ENCODE results near the gene PDE4D. TPM values are rescaled to one million over a fixed set of nuclear protein-coding genes. Genes with fewer than 3 reads are reported as not detected.
"Not testable (repeated sequence)": the region's sequence is repeated elsewhere in the genome, so short reads cannot be mapped to it uniquely, and the experiment has no call there.

PDE4D gene
- polyA plus RNA-seq, 1 donor (not counting 4 experiments of a cell fraction or from before 2014, with no cell fraction given), result 3.6 TPM

GRCh38 chr5:58998544-58998943, 895.0 kb downstream of the PDE4D start:
- no peaks in the 10 kb centered on the region for H3K36me3 ChIP-seq (ENCODE audit: control insufficient read depth in 2 of 2, extremely low read depth in 1 of 2, insufficient read depth in 2 of 2, low read length in 2 of 2)
- H3K27me3 ChIP-seq (ENCODE audit: control insufficient read depth, extremely low read depth, insufficient read depth, low read length), result no peaks in the 10 kb centered on the region
- no peaks in the 10 kb centered on the region for H3K9me3 ChIP-seq (ENCODE audit: control insufficient read depth, low read depth, low read length)
- DNase-seq (ENCODE audit: low read depth, low spot score) (no peak), FAIRE-seq (no peak)
- TF ChIP-seq EZH2 (IDR thresholded peaks at IDR 0.05; ENCODE audit: low read length) (no peak), CTCF (optimal IDR thresholded peaks at IDR 0.05 in 1 of 3, IDR thresholded peaks at IDR 0.05 in 1 of 3, conservative IDR thresholded peaks at IDR 0.05 in 1 of 3; ENCODE audit: extremely low read depth in 1 of 3, insufficient read depth in 2 of 3, low read length in 3 of 3) (no peak)
- dilution Hi-C loops (cut with MboI; ENCODE audit: extremely low pct_ligation_motif_present, low sequenced_read_pairs), result no loop called here
- H3K4me2 ChIP-seq (ENCODE audit: control insufficient read depth, extremely low read depth, insufficient read depth, low read depth, low read length), result no peak overlapping the region
- no peaks in the 10 kb centered on the region for H4K20me1 ChIP-seq (ENCODE audit: control insufficient read depth, extremely low read depth, insufficient read depth, low read length)
- H3K27ac ChIP-seq (ENCODE audit: control insufficient read depth, insufficient read depth, low read length), result no peak overlapping the region
- no peak overlapping the region for H3K4me3 ChIP-seq (ENCODE audit: control insufficient read depth in 2 of 3, extremely low read depth in 1 of 3, insufficient read depth in 2 of 3, low read depth in 1 of 3, low read length in 3 of 3)
- H3K79me2 ChIP-seq (ENCODE audit: control insufficient read depth, insufficient read depth, low read length), result no peaks in the 10 kb centered on the region
- H2AFZ ChIP-seq (ENCODE audit: control insufficient read depth, low read length), result no peak overlapping the region
- no peak overlapping the region for H3K9ac ChIP-seq (ENCODE audit: control insufficient read depth, extremely low read depth, insufficient read depth, low read length)
- H3K4me1 ChIP-seq (ENCODE audit: control insufficient read depth, extremely low read depth, insufficient read depth, low read length), result no peaks in the 10 kb centered on the region
- no peaks in the 10 kb centered on the region for H3K9me1 ChIP-seq (ENCODE audit: control insufficient read depth, extremely low read depth, insufficient read depth, low read length)

GRCh38 chr5:58995779-58996178, 897.7 kb downstream of the PDE4D start:
- H3K4me2 ChIP-seq (ENCODE audit: control insufficient read depth, extremely low read depth, insufficient read depth, low read depth, low read length); H3K27me3 ChIP-seq (ENCODE audit: control insufficient read depth, extremely low read depth, insufficient read depth, low read length); H3K79me2 ChIP-seq (ENCODE audit: control insufficient read depth, insufficient read depth, low read length); DNase-seq (ENCODE audit: low read depth, low spot score); H3K9me3 ChIP-seq (ENCODE audit: control insufficient read depth, low read depth, low read length); H4K20me1 ChIP-seq (ENCODE audit: control insufficient read depth, extremely low read depth, insufficient read depth, low read length); dilution Hi-C loops (cut with MboI; ENCODE audit: extremely low pct_ligation_motif_present, low sequenced_read_pairs); H3K9ac ChIP-seq (ENCODE audit: control insufficient read depth, extremely low read depth, insufficient read depth, low read length); H3K9me1 ChIP-seq (ENCODE audit: control insufficient read depth, extremely low read depth, insufficient read depth, low read length); FAIRE-seq; H3K27ac ChIP-seq (ENCODE audit: control insufficient read depth, insufficient read depth, low read length); H3K36me3 ChIP-seq (ENCODE audit: control insufficient read depth in 2 of 2, extremely low read depth in 1 of 2, insufficient read depth in 2 of 2, low read length in 2 of 2); H3K4me3 ChIP-seq (ENCODE audit: control insufficient read depth in 2 of 3, extremely low read depth in 1 of 3, insufficient read depth in 2 of 3, low read depth in 1 of 3, low read length in 3 of 3); H3K4me1 ChIP-seq (ENCODE audit: control insufficient read depth, extremely low read depth, insufficient read depth, low read length); H2AFZ ChIP-seq (ENCODE audit: control insufficient read depth, low read length): not testable (repeated sequence)

- Histone ChIP-seq H3K27ac (ENCODE audit: control insufficient read depth, insufficient read depth, low read length) (no peak overlapping the region), H3K9me1 (ENCODE audit: control insufficient read depth, extremely low read depth, insufficient read depth, low read length) (no peaks in the 10 kb centered on the region), H3K4me3 (ENCODE audit: control insufficient read depth in 2 of 3, extremely low read depth in 1 of 3, insufficient read depth in 2 of 3, low read depth in 1 of 3, low read length in 3 of 3) (no peak overlapping the region), H3K9ac (ENCODE audit: control insufficient read depth, extremely low read depth, insufficient read depth, low read length) (no peak overlapping the region), H4K20me1 (ENCODE audit: control insufficient read depth, extremely low read depth, insufficient read depth, low read length) (no peaks in the 10 kb centered on the region), H3K36me3 (ENCODE audit: control insufficient read depth in 2 of 2, extremely low read depth in 1 of 2, insufficient read depth in 2 of 2, low read length in 2 of 2) (peaks cover 0 to 2% of the 10 kb centered on the region in 2 experiments), H3K9me3 (ENCODE audit: control insufficient read depth, low read depth, low read length) (no peaks in the 10 kb centered on the region), H3K4me2 (ENCODE audit: control insufficient read depth, extremely low read depth, insufficient read depth, low read depth, low read length) (no peak overlapping the region), H2AFZ (ENCODE audit: control insufficient read depth, low read length) (no peak overlapping the region), H3K79me2 (ENCODE audit: control insufficient read depth, insufficient read depth, low read length) (no peaks in the 10 kb centered on the region), H3K4me1 (ENCODE audit: control insufficient read depth, extremely low read depth, insufficient read depth, low read length) (no peaks in the 10 kb centered on the region), H3K27me3 (ENCODE audit: control insufficient read depth, extremely low read depth, insufficient read depth, low read length) (no peaks in the 10 kb centered on the region)
- FAIRE-seq (no peak), DNase-seq (ENCODE audit: low read depth, low spot score) (no peak)
- dilution Hi-C loops (cut with MboI; ENCODE audit: extremely low pct_ligation_motif_present, low sequenced_read_pairs), result no loop called here
- TF ChIP-seq CTCF (optimal IDR thresholded peaks at IDR 0.05 in 1 of 3, IDR thresholded peaks at IDR 0.05 in 1 of 3, conservative IDR thresholded peaks at IDR 0.05 in 1 of 3; ENCODE audit: extremely low read depth in 1 of 3, insufficient read depth in 2 of 3, low read length in 3 of 3), result no peak
Observed at GRCh38 chr5:58993461-58993860, 900.1 kb downstream of the PDE4D start.
